IPS-18a (cell line): Measurements from ENCODE around the gene RAB30.

Experiments used
- H3K27ac ChIP-seq: one replicate; pipeline ENCODE4 v1.5.1; 2013; ENCODE audit warnings: low read length
- H3K27me3 ChIP-seq: one replicate; pipeline ENCODE4 v1.6.1; 2013; ENCODE audit warnings: mild to moderate bottlenecking, low read length; ENCODE audit not compliant: control insufficient read depth, insufficient read depth
- H3K36me3 ChIP-seq: one replicate; pipeline ENCODE4 v1.6.1; 2013; ENCODE audit warnings: low read depth, low read length; ENCODE audit not compliant: control insufficient read depth
- H3K4me1 ChIP-seq: one replicate; pipeline ENCODE4 v1.6.1; 2013; ENCODE audit warnings: low read depth, low read length; ENCODE audit not compliant: control insufficient read depth
- H3K4me3 ChIP-seq: one replicate; pipeline ENCODE4 v1.5.1; 2013; ENCODE audit warnings: low read length
- H3K9ac ChIP-seq: one replicate; pipeline ENCODE4 v1.6.1; 2013; ENCODE audit warnings: mild to moderate bottlenecking, low read length, moderate library complexity
- H3K9me3 ChIP-seq: one replicate; pipeline ENCODE4 v1.6.1; 2013; ENCODE audit warnings: low read depth, low read length; ENCODE audit not compliant: control insufficient read depth

RAB30 gene

GRCh38 chr11:82929121-82929520 lies 142.6 kb downstream of the RAB30 start:
- Histone ChIP-seq H3K4me3 (no peak overlapping the region), H3K4me1 (no peaks in the 10 kb centered on the region), H3K36me3 (peaks cover 42% of the 10 kb centered on the region), H3K9ac (no peak overlapping the region), H3K27ac (no peak overlapping the region), H3K27me3 (no peaks in the 10 kb centered on the region), H3K9me3 (no peaks in the 10 kb centered on the region)

- no peaks in the 10 kb centered on the region for H3K9me3 ChIP-seq
- H3K9ac ChIP-seq: no peak overlapping the region
- no peaks in the 10 kb centered on the region for H3K4me1 ChIP-seq
- H3K27ac ChIP-seq: no peak overlapping the region
- no peaks in the 10 kb centered on the region for H3K27me3 ChIP-seq
- no peak overlapping the region for H3K4me3 ChIP-seq
- H3K36me3 ChIP-seq: peaks cover 35% of the 10 kb centered on the region
Measured at GRCh38 chr11:82927264-82927880, 144.3 kb downstream of the RAB30 start.

- Histone ChIP-seq H3K9me3 (no peaks in the 10 kb centered on the region), H3K4me1 (no peaks in the 10 kb centered on the region), H3K27me3 (no peaks in the 10 kb centered on the region), H3K9ac (no peak overlapping the region), H3K36me3 (peaks cover 19% of the 10 kb centered on the region), H3K27ac (no peak overlapping the region), H3K4me3 (no peak overlapping the region)
Measured at GRCh38 chr11:82924522-82925224, 147.0 kb downstream of the RAB30 start.
